Neural progenitor cell (in vitro differentiated cells): Measurements from ENCODE around the gene ADARB2. TPM values are rescaled to one million over a fixed set of nuclear protein-coding genes. Genes with fewer than 3 reads are reported as not detected.

Experiments used
- DNase-seq: peaks from one replicate; pipeline ENCODE4 v3.0.0-alpha.2; 2016; ENCODE audit warnings: low spot score
- H2AFZ ChIP-seq: fragments of 200-600 bp; sonication (generic); replicated peaks from 2 replicates; pipeline ENCODE4 v1.6.1; 2016; ENCODE audit warnings: antibody characterized with exemption
- H3F3A ChIP-seq: fragments of 200-600 bp; sonication (generic); 2 replicates; pipeline ENCODE4 v1.6.1; 2016; ENCODE audit warnings: antibody characterized with exemption, low read depth
- H3K27ac ChIP-seq: fragments of 200-600 bp; sonication (generic); 2 replicates; pipeline ENCODE4 v1.5.1; 2016; ENCODE audit warnings: mild to moderate bottlenecking
- H3K27me3 ChIP-seq: fragments of 200-600 bp; sonication (generic); 2 replicates; pipeline ENCODE4 v1.6.1; 2016; ENCODE audit warnings: mild to moderate bottlenecking, moderate library complexity
- H3K36me3 ChIP-seq: fragments of 200-600 bp; sonication (generic); 2 replicates; pipeline ENCODE4 v1.5.1; 2016
- H3K4me1 ChIP-seq: fragments of 200-600 bp; sonication (generic); 2 replicates; pipeline ENCODE4 v1.6.1; 2016; ENCODE audit warnings: mixed run types
- H3K4me2 ChIP-seq: fragments of 200-600 bp; sonication (generic); 2 replicates; pipeline ENCODE4 v1.6.1; 2016
- H3K4me3 ChIP-seq: fragments of 200-600 bp; sonication (generic); 2 replicates; pipeline ENCODE4 v1.5.1; 2016
- H3K79me2 ChIP-seq: fragments of 200-600 bp; sonication (generic); 2 replicates; pipeline ENCODE4 v1.6.1; 2016; ENCODE audit warnings: low read depth
- H3K9ac ChIP-seq: fragments of 200-600 bp; sonication (generic); 2 replicates; pipeline ENCODE4 v1.6.1; 2016
- H3K9me3 ChIP-seq: fragments of 200-600 bp; sonication (generic); 2 replicates; pipeline ENCODE4 v1.5.1; 2016; ENCODE audit warnings: low read depth
- H4K20me1 ChIP-seq: fragments of 200-600 bp; sonication (generic); 2 replicates; pipeline ENCODE4 v1.6.1; 2016; ENCODE audit warnings: low read depth
- H3K27ac Mint-ChIP-seq: 3 replicates; pipeline ENCODE4 v1.8.0; 2021; ENCODE audit warnings: mixed read lengths
- H3K27me3 Mint-ChIP-seq: 2 replicates; pipeline ENCODE4 v1.8.0; 2022; ENCODE audit warnings: low read depth, mild to moderate bottlenecking, inconsistent platforms, moderate library complexity, mixed read lengths; ENCODE audit not compliant: insufficient read depth
- H3K36me3 Mint-ChIP-seq: 3 replicates; pipeline ENCODE4 v1.8.0; 2021; ENCODE audit warnings: mixed read lengths
- H3K4me1 Mint-ChIP-seq: 3 replicates; pipeline ENCODE4 v1.8.0; 2021; ENCODE audit warnings: mixed read lengths
- H3K4me3 Mint-ChIP-seq: 3 replicates; pipeline ENCODE4 v1.8.0; 2021; ENCODE audit warnings: mild to moderate bottlenecking, moderate library complexity, mixed read lengths
- H3K9me3 Mint-ChIP-seq: 3 replicates; pipeline ENCODE4 v1.8.0; 2020; ENCODE audit warnings: mixed read lengths
- CTCF ChIP-seq: fragments of 200-600 bp; sonication (generic); IDR thresholded peaks from 2 replicates; pipeline ENCODE4 v1.5.1; 2017; ENCODE audit warnings: antibody characterized with exemption, mild to moderate bottlenecking
- EZH2 ChIP-seq: fragments of 200-600 bp; sonication (generic); IDR thresholded peaks from 2 replicates; pipeline ENCODE4 v1.6.1; 2017; ENCODE audit warnings: antibody characterized with exemption, mild to moderate bottlenecking, moderate library complexity
- EZH2phosphoT487 ChIP-seq: fragments of 200-600 bp; sonication (generic); IDR thresholded peaks from 2 replicates; pipeline ENCODE4 v1.6.1; 2017; ENCODE audit warnings: antibody characterized with exemption
- total RNA-seq: library from RNA; depleted of rRNA; stranded (reverse); fragments of >200 nt; gene quantifications from 2 replicates; pipeline ENCODE4 v1.2.3, GENCODE V29; 2015; ENCODE audit warnings: low replicate concordance

ADARB2 gene
- total RNA-seq, 1 donor from 2014 or later = not detected

GRCh38 chr10:1735562-1735961 lies 1.8 kb downstream of the ADARB2 start:
- Mint-ChIP-seq H3K36me3 (no peaks in the 10 kb centered on the region), H3K27me3 (peaks cover 19% of the 10 kb centered on the region), H3K9me3 (no peaks in the 10 kb centered on the region), H3K4me3 (peak overlapping the region; percentile 90), H3K4me1 (peaks cover 26% of the 10 kb centered on the region), H3K27ac (no peak overlapping the region)
- Histone ChIP-seq H3F3A (peaks cover 31% of the 10 kb centered on the region), H3K4me1 (peaks cover 25% of the 10 kb centered on the region), H2AFZ (no peak overlapping the region), H3K4me2 (peak overlapping the region; percentile 98), H4K20me1 (no peaks in the 10 kb centered on the region), H3K79me2 (no peaks in the 10 kb centered on the region), H3K4me3 (no peak overlapping the region), H3K27me3 (peaks cover 81% of the 10 kb centered on the region), H3K36me3 (no peaks in the 10 kb centered on the region), H3K9ac (no peak overlapping the region), H3K27ac (no peak overlapping the region), H3K9me3 (no peaks in the 10 kb centered on the region)
- TF ChIP-seq EZH2 = no peak
- no peak for TF ChIP-seq EZH2phosphoT487
- no peak for TF ChIP-seq CTCF
- DNase-seq = no peak

GRCh38 chr10:1734288-1734687 lies 3.0 kb downstream of the ADARB2 start:
- Histone ChIP-seq H3K27me3 (peaks cover 68% of the 10 kb centered on the region), H3K9ac (no peak overlapping the region), H2AFZ (no peak overlapping the region), H3K4me1 (peaks cover 15% of the 10 kb centered on the region), H4K20me1 (no peaks in the 10 kb centered on the region), H3K36me3 (no peaks in the 10 kb centered on the region), H3K27ac (no peak overlapping the region), H3K79me2 (no peaks in the 10 kb centered on the region), H3K4me2 (no peak overlapping the region), H3F3A (peaks cover 22% of the 10 kb centered on the region), H3K4me3 (no peak overlapping the region), H3K9me3 (no peaks in the 10 kb centered on the region)
- Mint-ChIP-seq H3K27ac (no peak overlapping the region), H3K4me1 (peaks cover 18% of the 10 kb centered on the region), H3K27me3 (peaks cover 19% of the 10 kb centered on the region), H3K9me3 (no peaks in the 10 kb centered on the region), H3K36me3 (no peaks in the 10 kb centered on the region), H3K4me3 (no peak overlapping the region)
- no peak for DNase-seq
- TF ChIP-seq EZH2 (no peak), EZH2phosphoT487 (no peak), CTCF (no peak)

GRCh38 chr10:1733720-1734119 lies 3.6 kb downstream of the ADARB2 start:
- Histone ChIP-seq H3K27me3 (peaks cover 63% of the 10 kb centered on the region), H3K36me3 (no peaks in the 10 kb centered on the region), H3K27ac (no peak overlapping the region), H3K4me2 (no peak overlapping the region), H3K9me3 (no peaks in the 10 kb centered on the region), H3F3A (peaks cover 22% of the 10 kb centered on the region), H3K4me3 (no peak overlapping the region), H4K20me1 (no peaks in the 10 kb centered on the region), H3K4me1 (peaks cover 13% of the 10 kb centered on the region), H2AFZ (no peak overlapping the region), H3K9ac (no peak overlapping the region), H3K79me2 (no peaks in the 10 kb centered on the region)
- no peak for DNase-seq
- Mint-ChIP-seq H3K4me1 (peaks cover 13% of the 10 kb centered on the region), H3K4me3 (no peak overlapping the region), H3K9me3 (no peaks in the 10 kb centered on the region), H3K27ac (no peak overlapping the region), H3K27me3 (peaks cover 19% of the 10 kb centered on the region), H3K36me3 (no peaks in the 10 kb centered on the region)
- TF ChIP-seq EZH2phosphoT487 = no peak
- no peak for TF ChIP-seq CTCF
- no peak for TF ChIP-seq EZH2
